OCI-LY1 (cell line): ENCODE measurements around the gene HDAC9.

Experiments
- H2AFZ ChIP-seq: fragments of 200-600 bp; sonication (generic), shearing (Covaris generic); 2 replicates; pipeline ENCODE4 v1.6.0; 2014; ENCODE audit warnings: antibody characterized with exemption, mild to moderate bottlenecking, low read length
- H3F3A ChIP-seq: fragments of 200-600 bp; sonication (generic), shearing (Covaris generic); 2 replicates; pipeline ENCODE4 v1.6.0; 2014; ENCODE audit warnings: mild to moderate bottlenecking, antibody characterized with exemption, low read length, moderate library complexity; ENCODE audit not compliant: insufficient read depth
- H3K27ac ChIP-seq: fragments of 200-600 bp; sonication (generic); 2 replicates; pipeline ENCODE4 v1.5.1; 2014; ENCODE audit warnings: low read length, mixed run types, mild to moderate bottlenecking, low read depth; ENCODE audit not compliant: poor library complexity, severe bottlenecking
- H3K27me3 ChIP-seq: fragments of 200-600 bp; sonication (generic); 2 replicates; pipeline ENCODE4 v1.6.0; 2014; ENCODE audit warnings: antibody characterized with exemption, mild to moderate bottlenecking, low read length, moderate library complexity; ENCODE audit not compliant: insufficient read depth
- H3K36me3 ChIP-seq: fragments of 200-600 bp; sonication (generic); 2 replicates; pipeline ENCODE4 v1.6.1; 2014; ENCODE audit warnings: mild to moderate bottlenecking, antibody characterized with exemption, low read length, moderate library complexity, mixed read lengths; ENCODE audit not compliant: insufficient read depth
- H3K4me1 ChIP-seq: fragments of 200-600 bp; sonication (generic); 2 replicates; pipeline ENCODE4 v1.5.1; 2014; ENCODE audit warnings: mild to moderate bottlenecking, low read length, moderate library complexity; ENCODE audit not compliant: insufficient read depth, severe bottlenecking
- H3K4me2 ChIP-seq: fragments of 200-600 bp; sonication (generic), shearing (Covaris generic); 2 replicates; pipeline ENCODE4 v1.6.1; 2014; ENCODE audit warnings: low read length
- H3K4me3 ChIP-seq: fragments of 200-600 bp; sonication (generic); 2 replicates; pipeline ENCODE4 v1.5.1; 2014; ENCODE audit warnings: low read length, low read depth, mild to moderate bottlenecking, mixed read lengths; ENCODE audit not compliant: poor library complexity, severe bottlenecking
- H3K79me2 ChIP-seq: fragments of 200-600 bp; shearing (Covaris generic); 2 replicates; pipeline ENCODE4 v1.6.1; 2016; ENCODE audit warnings: mixed run types, low read length, mixed read lengths; ENCODE audit not compliant: insufficient read depth
- H3K9ac ChIP-seq: fragments of 200-600 bp; sonication (generic), shearing (Covaris generic); 2 replicates; pipeline ENCODE4 v1.6.1; 2014; ENCODE audit warnings: mild to moderate bottlenecking, low read length, mixed read lengths
- H3K9me2 ChIP-seq: fragments of 200-600 bp; sonication (generic), shearing (Covaris generic); 2 replicates; pipeline ENCODE4 v1.6.1; 2014; ENCODE audit warnings: low read depth, mild to moderate bottlenecking, low read length, mixed read lengths
- H3K9me3 ChIP-seq: fragments of 200-600 bp; shearing (Covaris generic); 2 replicates; pipeline ENCODE4 v1.6.1; 2014; ENCODE audit warnings: low read length, mixed read lengths
- H4K20me1 ChIP-seq: fragments of 200-600 bp; sonication (generic), shearing (Covaris generic); 2 replicates; pipeline ENCODE4 v1.6.0; 2016; ENCODE audit warnings: mild to moderate bottlenecking, low read length; ENCODE audit not compliant: insufficient read depth
- CTCF ChIP-seq: fragments of 200-600 bp; sonication (generic), shearing (Covaris generic); IDR thresholded peaks from 2 replicates; pipeline ENCODE4 v1.5.1; 2017; ENCODE audit warnings: mild to moderate bottlenecking, antibody characterized with exemption, low read length, moderate library complexity, mixed read lengths
- EZH2 ChIP-seq: fragments of 200-600 bp; sonication (generic), shearing (Covaris generic); IDR thresholded peaks from 2 replicates; pipeline ENCODE4 v1.8.0; 2017; ENCODE audit warnings: borderline replicate concordance, mixed run types, mild to moderate bottlenecking, antibody characterized with exemption, low read length, moderate library complexity, mixed read lengths

HDAC9 gene

GRCh38 chr7:18975276-18975675 lies 479.7 kb downstream of the HDAC9 start:
- no peak for TF ChIP-seq EZH2
- no peak for TF ChIP-seq CTCF
- H4K20me1 ChIP-seq: no peaks in the 10 kb centered on the region
- H3K27ac ChIP-seq: no peak overlapping the region
- H3K4me3 ChIP-seq: no peak overlapping the region
- H3K9ac ChIP-seq: no peak overlapping the region
- H3K27me3 ChIP-seq: no peaks in the 10 kb centered on the region
- H3K4me2 ChIP-seq: no peak overlapping the region
- H3K79me2 ChIP-seq: no peaks in the 10 kb centered on the region
- no peaks in the 10 kb centered on the region for H3K9me2 ChIP-seq
- no peaks in the 10 kb centered on the region for H3F3A ChIP-seq
- H3K4me1 ChIP-seq: no peaks in the 10 kb centered on the region
- no peak overlapping the region for H2AFZ ChIP-seq
- H3K36me3 ChIP-seq: no peaks in the 10 kb centered on the region
- H3K9me3 ChIP-seq: no peaks in the 10 kb centered on the region

- H3K27ac ChIP-seq: no peak overlapping the region
- H3K4me1 ChIP-seq: no peaks in the 10 kb centered on the region
- no peak for TF ChIP-seq CTCF
- no peak for TF ChIP-seq EZH2
Observed at GRCh38 chr7:18975689-18976280, 480.2 kb downstream of the HDAC9 start.

GRCh38 chr7:18976715-18977471 lies 481.3 kb downstream of the HDAC9 start:
- no peak overlapping the region for H3K4me2 ChIP-seq
- no peak for TF ChIP-seq CTCF
- no peak for TF ChIP-seq EZH2
- H3K4me3 ChIP-seq: no peak overlapping the region
- no peaks in the 10 kb centered on the region for H3K4me1 ChIP-seq
- no peaks in the 10 kb centered on the region for H4K20me1 ChIP-seq
- H3K27me3 ChIP-seq: no peaks in the 10 kb centered on the region
- H3K9me3 ChIP-seq: no peaks in the 10 kb centered on the region
- no peaks in the 10 kb centered on the region for H3F3A ChIP-seq
- H3K9me2 ChIP-seq: no peaks in the 10 kb centered on the region
- H3K27ac ChIP-seq: no peak overlapping the region
- no peaks in the 10 kb centered on the region for H3K36me3 ChIP-seq
- H2AFZ ChIP-seq: no peak overlapping the region
- no peaks in the 10 kb centered on the region for H3K79me2 ChIP-seq
- H3K9ac ChIP-seq: no peak overlapping the region

More at GRCh38 chr7:18975689-18976280, 480.2 kb downstream of the HDAC9 start:
- Histone ChIP-seq H3K9me2 (no peaks in the 10 kb centered on the region), H3K79me2 (no peaks in the 10 kb centered on the region), H3F3A (no peaks in the 10 kb centered on the region), H2AFZ (no peak overlapping the region), H3K9me3 (no peaks in the 10 kb centered on the region), H3K4me2 (no peak overlapping the region), H3K36me3 (no peaks in the 10 kb centered on the region), H3K4me3 (no peak overlapping the region), H3K27me3 (no peaks in the 10 kb centered on the region), H3K9ac (no peak overlapping the region), H4K20me1 (no peaks in the 10 kb centered on the region)
